SK-N-MC (cell line): ENCODE results near the gene GP1BA.

Source experiments
- DNase-seq: peaks from one replicate; pipeline ENCODE4 v3.0.0-alpha.2; 2011; ENCODE audit warnings: low read depth, low spot score
- H3K27ac ChIP-seq: fragments of 200-600 bp; sonication (generic); 2 replicates; pipeline ENCODE4 v1.5.1; 2016; ENCODE audit warnings: mixed run types
- H3K36me3 ChIP-seq: fragments of 200-600 bp; sonication (generic); 2 replicates; pipeline ENCODE4 v1.6.1; 2017; ENCODE audit warnings: antibody characterized with exemption, low read length, mixed read lengths; ENCODE audit not compliant: insufficient read depth
- H3K4me3 ChIP-seq: fragments of 200-600 bp; sonication (generic); 2 replicates; pipeline ENCODE4 v1.5.1; 2016
- H3K9ac ChIP-seq: fragments of 200-600 bp; sonication (generic); 2 replicates; pipeline ENCODE4 v1.8.0; 2017; ENCODE audit warnings: mixed run types, mixed read lengths; ENCODE audit not compliant: insufficient read length
- H3K9me3 ChIP-seq: fragments of 200-600 bp; sonication (generic); 2 replicates; pipeline ENCODE4 v1.6.1; 2017; ENCODE audit warnings: low read depth, mild to moderate bottlenecking, antibody characterized with exemption, low read length, moderate library complexity, mixed read lengths
- EZH2 ChIP-seq: fragments of 200-600 bp; sonication (generic); IDR thresholded peaks from one replicate; pipeline ENCODE4 v1.6.1; 2017; ENCODE audit warnings: antibody characterized with exemption
- FOXP2 ChIP-seq: optimal IDR thresholded peaks from 2 replicates; pipeline ENCODE3; 2011; ENCODE audit warnings: mild to moderate bottlenecking, moderate library complexity; ENCODE audit not compliant: insufficient read depth; ENCODE audit errors: extremely low read length, control extremely low read depth
- POLR2AphosphoS5 ChIP-seq: IDR thresholded peaks from 2 replicates; pipeline ENCODE4 v1.6.1; 2012; ENCODE audit warnings: mild to moderate bottlenecking, low read depth, low read length, borderline replicate concordance

Gene GP1BA

GRCh38 chr17:4931963-4932362, at the start of gene GP1BA:
Gene GP1BA (plus strand): TSS chr17:4932277. CDS start chr17:4932605, 328 bp downstream.
- DNase-seq, result no peak
- H3K27ac ChIP-seq, result no peak within 1 kb of the TSS
- H3K4me3 ChIP-seq, result no peak within 1 kb of the TSS
- peaks cover 5% of the 10 kb centered on the region; the same call in 1 of the 2 replicates for H3K36me3 ChIP-seq
- no peak within 1 kb of the TSS for H3K9ac ChIP-seq
- TF ChIP-seq FOXP2 (no peak), POLR2AphosphoS5 (no peak), EZH2 (no peak)
- no peaks in the 10 kb centered on the region for H3K9me3 ChIP-seq

GRCh38 chr17:4884489-4884888, 47.6 kb upstream of the GP1BA start:
- TF ChIP-seq EZH2, result no peak
- no peak for DNase-seq
- Histone ChIP-seq H3K4me3 (no peak overlapping the region), H3K36me3 (peaks cover 27% of the 10 kb centered on the region; the same call in 1 of the 2 replicates), H3K9ac (no peak overlapping the region), H3K9me3 (no peaks in the 10 kb centered on the region), H3K27ac (no peak overlapping the region)

GRCh38 chr17:4886830-4887229, 45.2 kb upstream of the GP1BA start:
- H3K4me3 ChIP-seq, result no peak overlapping the region
- H3K9ac ChIP-seq, result no peak overlapping the region
- DNase-seq, result no peak
- no peak for TF ChIP-seq EZH2
- no peak for TF ChIP-seq FOXP2
- no peak for TF ChIP-seq POLR2AphosphoS5
- H3K9me3 ChIP-seq, result no peaks in the 10 kb centered on the region
- H3K27ac ChIP-seq, result no peak overlapping the region
- H3K36me3 ChIP-seq, result peaks cover 37% of the 10 kb centered on the region; the same call in 1 of the 2 replicates

GRCh38 chr17:4887581-4887980, 44.5 kb upstream of the GP1BA start:
- peaks cover 37% of the 10 kb centered on the region; the same call in 1 of the 2 replicates for H3K36me3 ChIP-seq
- H3K27ac ChIP-seq, result no peak overlapping the region
- no peak for TF ChIP-seq EZH2
- no peak for TF ChIP-seq POLR2AphosphoS5
- TF ChIP-seq FOXP2, result no peak
- H3K9me3 ChIP-seq, result no peaks in the 10 kb centered on the region
- H3K4me3 ChIP-seq, result no peak overlapping the region
- no peak for DNase-seq
- H3K9ac ChIP-seq, result no peak overlapping the region

- peaks cover 36% of the 10 kb centered on the region; the same call in 1 of the 2 replicates for H3K36me3 ChIP-seq
- no peak overlapping the region for H3K4me3 ChIP-seq
- DNase-seq, result no peak
- no peak for TF ChIP-seq EZH2
- TF ChIP-seq POLR2AphosphoS5, result no peak
- TF ChIP-seq FOXP2, result no peak
- H3K9ac ChIP-seq, result no peak overlapping the region
- no peak overlapping the region for H3K27ac ChIP-seq
- no peaks in the 10 kb centered on the region for H3K9me3 ChIP-seq
These were observed 40.4 kb upstream of the GP1BA start for GRCh38 chr17:4891411-4892410.

GRCh38 chr17:4892499-4893221, 39.4 kb upstream of the GP1BA start:
- H3K9ac ChIP-seq, result no peak overlapping the region
- no peaks in the 10 kb centered on the region for H3K9me3 ChIP-seq
- DNase-seq, result no peak
- peaks cover 29% of the 10 kb centered on the region; the same call in 1 of the 2 replicates for H3K36me3 ChIP-seq
- H3K4me3 ChIP-seq, result no peak overlapping the region
- TF ChIP-seq FOXP2 (no peak), POLR2AphosphoS5 (no peak), EZH2 (no peak)
- H3K27ac ChIP-seq, result no peak overlapping the region

- no peak overlapping the region for H3K27ac ChIP-seq
- TF ChIP-seq POLR2AphosphoS5, result no peak
- no peak for TF ChIP-seq FOXP2
- TF ChIP-seq EZH2, result no peak
- DNase-seq, result no peak
- no peak overlapping the region for H3K4me3 ChIP-seq
- peaks cover 29% of the 10 kb centered on the region; the same call in 1 of the 2 replicates for H3K36me3 ChIP-seq
- no peaks in the 10 kb centered on the region for H3K9me3 ChIP-seq
- H3K9ac ChIP-seq, result no peak overlapping the region
These were observed 38.8 kb upstream of the GP1BA start for GRCh38 chr17:4893272-4893671.
